Suprapubic skin (tissue), 4 donors: ENCODE data around the gene BARX1.

Source experiments
- EP300 ChIP-seq: sonication (generic); formaldehyde crosslinking; IDR thresholded peaks from one replicate; pipeline ENCODE4 v1.6.1; 2017; ENCODE audit warnings: antibody characterized with exemption
- POLR2A ChIP-seq, 2 donors: fragments of 450-650 bp; IDR thresholded peaks; one replicate each; pipeline ENCODE4 v1.6.1; 2017; ENCODE audit warnings: antibody characterized with exemption in 2 of 2, mild to moderate bottlenecking in 2 of 2, moderate library complexity in 2 of 2
- POLR2AphosphoS5 ChIP-seq, 3 donors: sonication (generic); formaldehyde crosslinking; IDR thresholded peaks; one replicate each; pipeline ENCODE4 v1.6.1; 2017; ENCODE audit warnings: antibody characterized with exemption in 3 of 3
- TF ChIP-seq, protein P1 (sequence below), 2 donors: fragments of 200-600 bp in 1 of 2; fragments of 450-650 bp in 1 of 2; sonication (generic) in 1 of 2; IDR thresholded peaks; one replicate each; pipeline ENCODE4 v1.5.1; 2016 to 2019; ENCODE audit warnings: antibody characterized with exemption in 2 of 2, mild to moderate bottlenecking in 1 of 2, moderate library complexity in 1 of 2

DNA sequence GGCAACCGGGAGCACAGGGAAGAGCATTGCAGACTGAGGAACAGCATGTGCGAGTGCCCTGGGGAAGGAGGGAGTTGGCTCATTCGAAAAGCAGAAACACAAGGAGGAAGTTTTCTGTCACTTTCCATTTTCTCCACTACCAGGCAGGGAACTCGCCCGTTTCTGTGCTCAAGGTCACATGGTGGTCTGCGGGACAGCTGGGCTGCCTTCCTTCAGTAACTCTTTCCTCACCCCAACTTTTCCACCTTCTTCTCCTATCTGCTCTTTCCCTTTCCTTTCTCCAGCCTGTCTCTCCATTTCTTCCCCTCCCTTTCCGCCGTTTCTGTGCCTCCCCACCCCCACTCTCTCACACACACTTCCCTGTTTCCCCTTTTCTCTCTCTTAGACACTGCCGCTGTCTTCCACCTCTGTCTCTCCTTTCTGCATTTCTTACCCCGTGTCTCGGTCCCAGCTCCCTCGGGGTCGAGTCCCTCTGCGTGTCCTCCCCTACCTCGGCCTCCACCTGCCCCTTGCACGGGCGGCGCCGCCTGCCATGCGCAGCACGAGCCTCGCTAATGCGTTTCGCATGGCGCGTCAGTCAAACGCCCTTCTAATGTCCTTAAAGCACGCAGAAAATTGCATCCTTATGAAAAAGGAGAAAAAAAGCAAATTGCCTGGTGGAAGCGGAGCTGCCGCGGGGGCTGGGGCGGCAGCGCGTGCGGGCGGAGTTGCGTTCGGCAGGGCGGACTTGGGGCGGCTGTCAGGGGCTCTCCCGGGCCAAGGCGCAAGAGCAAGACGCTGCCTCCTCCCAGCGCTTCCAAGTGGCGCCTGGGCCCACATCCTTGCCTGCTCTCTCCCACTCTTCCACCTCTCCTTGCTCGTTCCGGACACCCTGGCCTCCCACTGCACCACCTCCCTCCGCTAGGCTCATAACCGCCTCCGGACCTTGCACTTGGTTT lies 9.5 kb downstream of the BARX1 start:
- TF ChIP-seq, protein P1, sequence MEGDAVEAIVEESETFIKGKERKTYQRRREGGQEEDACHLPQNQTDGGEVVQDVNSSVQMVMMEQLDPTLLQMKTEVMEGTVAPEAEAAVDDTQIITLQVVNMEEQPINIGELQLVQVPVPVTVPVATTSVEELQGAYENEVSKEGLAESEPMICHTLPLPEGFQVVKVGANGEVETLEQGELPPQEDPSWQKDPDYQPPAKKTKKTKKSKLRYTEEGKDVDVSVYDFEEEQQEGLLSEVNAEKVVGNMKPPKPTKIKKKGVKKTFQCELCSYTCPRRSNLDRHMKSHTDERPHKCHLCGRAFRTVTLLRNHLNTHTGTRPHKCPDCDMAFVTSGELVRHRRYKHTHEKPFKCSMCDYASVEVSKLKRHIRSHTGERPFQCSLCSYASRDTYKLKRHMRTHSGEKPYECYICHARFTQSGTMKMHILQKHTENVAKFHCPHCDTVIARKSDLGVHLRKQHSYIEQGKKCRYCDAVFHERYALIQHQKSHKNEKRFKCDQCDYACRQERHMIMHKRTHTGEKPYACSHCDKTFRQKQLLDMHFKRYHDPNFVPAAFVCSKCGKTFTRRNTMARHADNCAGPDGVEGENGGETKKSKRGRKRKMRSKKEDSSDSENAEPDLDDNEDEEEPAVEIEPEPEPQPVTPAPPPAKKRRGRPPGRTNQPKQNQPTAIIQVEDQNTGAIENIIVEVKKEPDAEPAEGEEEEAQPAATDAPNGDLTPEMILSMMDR (IDR thresholded peaks at IDR 0.05): no peak
- TF ChIP-seq POLR2A (IDR thresholded peaks at IDR 0.05) (no peak), EP300 (no peak), POLR2AphosphoS5 (IDR thresholded peaks at IDR 0.05) (no peak)
